K562 (cell line): ENCODE measurements around the gene FUBP3. TPM values are rescaled to one million over a fixed set of nuclear protein-coding genes. Genes with fewer than 3 reads are reported as not detected.
A peak's percentile ranks its signal among the peaks of the same experiment; 100 is the strongest.

ENCODE experiments used
- CHCHD3 ChIP-seq: fragments of 250-450 bp; sonication (Bioruptor Pico); IDR thresholded peaks from 2 replicates; pipeline ENCODE4 v2.1.2; 2022; ENCODE audit warnings: mild to moderate bottlenecking
- CREB1 ChIP-seq, 2 experiments: sonication (generic) in 1 of 2; formaldehyde crosslinking in 1 of 2; IDR thresholded peaks; 2 replicates each; pipeline versions ENCODE4 v1.6.1 to v1.8.0; 2012 to 2022; ENCODE audit warnings: inconsistent platforms in 1 of 2, mild to moderate bottlenecking in 1 of 2, missing genetic modification reagents in 1 of 2, moderate library complexity in 1 of 2
- EZH2 ChIP-seq: IDR thresholded peaks from 2 replicates; pipeline ENCODE4 v1.6.1; 2012; ENCODE audit warnings: low read depth, mild to moderate bottlenecking, inconsistent platforms, low read length, borderline replicate concordance
- FOXA1 ChIP-seq: fragments of 450-650 bp; IDR thresholded peaks from 2 replicates; pipeline ENCODE4 v1.6.1; 2016; ENCODE audit warnings: mild to moderate bottlenecking, borderline replicate concordance
- NR3C1 ChIP-seq: sonication (generic); formaldehyde crosslinking; IDR thresholded peaks from 2 replicates; pipeline ENCODE4 v1.8.1; 2022; ENCODE audit warnings: missing genetic modification reagents
- RFX7 ChIP-seq: fragments of 250-450 bp; sonication (Bioruptor Pico); IDR thresholded peaks from 2 replicates; pipeline ENCODE4 v1.5.1; 2021; ENCODE audit warnings: mild to moderate bottlenecking
- SAFB ChIP-seq: fragments of 200-400 bp; formaldehyde crosslinking; IDR thresholded peaks from 2 replicates; pipeline ENCODE4 v1.6.1; 2017; ENCODE audit warnings: low read depth, low read length, borderline replicate concordance
- XRCC3 ChIP-seq: fragments of 450-650 bp; IDR thresholded peaks from 2 replicates; pipeline ENCODE4 v1.6.1; 2017; ENCODE audit warnings: mild to moderate bottlenecking, moderate library complexity
- XRCC4 ChIP-seq: IDR thresholded peaks from one replicate; pipeline ENCODE4 v1.6.1; 2011; ENCODE audit not compliant: insufficient read depth, insufficient read length; ENCODE audit errors: extremely low read depth
- XRCC5 ChIP-seq: fragments of 200-400 bp; formaldehyde crosslinking; IDR thresholded peaks from 2 replicates; pipeline ENCODE4 v1.6.1; 2017; ENCODE audit warnings: low read depth, mild to moderate bottlenecking, low read length
- ZKSCAN8 ChIP-seq: fragments of 200-800 bp; sonication (Bioruptor generic); IDR thresholded peaks from 2 replicates; pipeline ENCODE4 v1.6.1; 2016; ENCODE audit warnings: missing genetic modification characterization, missing compliant biosample characterization
- ZNF24 ChIP-seq: fragments of 450-650 bp; IDR thresholded peaks from 2 replicates; pipeline ENCODE4 v1.6.1; 2016
- ZNF589 ChIP-seq: fragments of 200-800 bp; sonication (Bioruptor generic); IDR thresholded peaks from 2 replicates; pipeline ENCODE4 v1.6.1; 2016; ENCODE audit warnings: low read depth, missing genetic modification characterization, missing compliant biosample characterization
- polyA plus RNA-seq, 8 experiments: library from polyadenylated mRNA; depleted of rRNA in 4 of 8; stranded (reverse) in 5 of 8; unstranded in 3 of 8; fragments of >200 nt; fragmentation: Nextera tagmentation in 2 of 8; fragmentation: Illumina TruSeq in 1 of 8; extraction: Ambion mirVana in 2 of 8; extraction: Trizol in 1 of 8; gene quantifications; 2 replicates each; pipeline versions ENCODE4 v1.2.1 to v1.2.3, GENCODE V29; 2011 to 2014; ENCODE audit warnings: inconsistent platforms in 1 of 8, missing spikeins in 1 of 8
- total RNA-seq, 7 experiments: library from RNA; depleted of rRNA in 6 of 7; stranded (reverse); fragments of >200 nt in 6 of 7; fragmentation: Illumina TruSeq in 2 of 7; extraction: Trizol in 2 of 7; gene quantifications; 2 replicates each; pipeline versions ENCODE4 v1.2.1 to v1.2.3, GENCODE V29; 2011 to 2021; ENCODE audit warnings: low replicate concordance in 1 of 7
- TF ChIP-seq, protein P1 (sequence below): fragments of 450-650 bp; IDR thresholded peaks from 2 replicates; pipeline ENCODE4 v1.7.0; 2016; ENCODE audit warnings: borderline replicate concordance
- TF ChIP-seq, protein P2 (sequence below): fragments of 250-450 bp; sonication (Bioruptor Pico); IDR thresholded peaks from 2 replicates; pipeline ENCODE4 v1.8.0; 2021; ENCODE audit warnings: moderate library complexity, mild to moderate bottlenecking, inconsistent platforms
- TF ChIP-seq, protein P3 (sequence below): fragments of 250-450 bp; sonication (Bioruptor Pico); IDR thresholded peaks from 2 replicates; pipeline ENCODE4 v1.5.0; 2021
- TF ChIP-seq, protein P4 (sequence below): fragments of 450-650 bp; formaldehyde crosslinking; IDR thresholded peaks from 2 replicates; pipeline ENCODE4 v1.4.0; 2020; ENCODE audit warnings: mild to moderate bottlenecking, moderate library complexity
- TF ChIP-seq, protein P5 (sequence below): sonication (generic); formaldehyde crosslinking; IDR thresholded peaks from 2 replicates; pipeline ENCODE4 v1.8.0; 2023; ENCODE audit warnings: mild to moderate bottlenecking, missing genetic modification reagents

The FUBP3 gene
- total and polyA plus RNA-seq, 9 of the 15 experiments (the other 6 are each of a cell fraction or from before 2014, with no cell fraction given) = 3.0 to 64.0 (median 48.1) TPM

DNA sequence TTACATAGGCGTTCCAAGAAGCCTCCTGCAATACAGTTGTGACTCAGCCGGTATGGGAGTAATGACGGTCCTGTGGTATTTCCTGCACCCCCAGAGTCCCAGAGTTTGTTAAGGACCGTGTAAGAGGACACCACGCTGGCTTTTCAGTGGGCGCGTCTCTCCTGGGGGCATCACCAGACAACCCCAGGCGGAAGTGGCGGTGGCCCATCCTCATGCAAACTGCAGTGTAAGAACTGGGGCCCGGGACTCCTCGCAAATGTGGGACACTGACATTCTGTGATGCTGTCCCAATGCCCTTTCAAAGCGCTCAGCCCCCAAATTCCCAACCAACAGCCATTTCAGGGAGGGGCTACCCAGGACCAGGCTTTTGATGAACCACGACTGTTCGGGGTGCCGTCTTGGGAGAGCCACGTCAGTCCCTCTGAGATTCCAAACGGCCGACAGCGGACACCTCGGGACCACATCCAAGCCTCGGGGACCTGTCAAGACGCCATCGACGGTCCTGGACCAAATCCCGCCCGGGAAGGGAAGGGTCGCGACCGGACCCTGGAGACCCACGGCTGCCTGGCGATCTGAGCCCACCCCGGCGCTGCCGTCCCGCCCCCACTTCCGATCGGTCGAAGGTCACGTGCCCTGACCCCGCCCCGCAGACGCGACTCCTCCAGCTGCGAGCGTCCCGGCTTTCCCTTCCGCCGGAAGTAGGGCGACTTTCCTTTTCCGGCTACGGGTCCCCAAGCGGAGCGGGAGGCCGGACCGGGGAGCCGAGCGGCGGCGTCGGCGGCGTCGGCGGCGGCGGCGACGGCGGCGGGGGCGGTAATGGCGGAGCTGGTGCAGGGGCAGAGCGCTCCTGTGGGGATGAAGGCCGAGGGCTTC is at the start of gene FUBP3 (continued):
- TF ChIP-seq, protein P1, sequence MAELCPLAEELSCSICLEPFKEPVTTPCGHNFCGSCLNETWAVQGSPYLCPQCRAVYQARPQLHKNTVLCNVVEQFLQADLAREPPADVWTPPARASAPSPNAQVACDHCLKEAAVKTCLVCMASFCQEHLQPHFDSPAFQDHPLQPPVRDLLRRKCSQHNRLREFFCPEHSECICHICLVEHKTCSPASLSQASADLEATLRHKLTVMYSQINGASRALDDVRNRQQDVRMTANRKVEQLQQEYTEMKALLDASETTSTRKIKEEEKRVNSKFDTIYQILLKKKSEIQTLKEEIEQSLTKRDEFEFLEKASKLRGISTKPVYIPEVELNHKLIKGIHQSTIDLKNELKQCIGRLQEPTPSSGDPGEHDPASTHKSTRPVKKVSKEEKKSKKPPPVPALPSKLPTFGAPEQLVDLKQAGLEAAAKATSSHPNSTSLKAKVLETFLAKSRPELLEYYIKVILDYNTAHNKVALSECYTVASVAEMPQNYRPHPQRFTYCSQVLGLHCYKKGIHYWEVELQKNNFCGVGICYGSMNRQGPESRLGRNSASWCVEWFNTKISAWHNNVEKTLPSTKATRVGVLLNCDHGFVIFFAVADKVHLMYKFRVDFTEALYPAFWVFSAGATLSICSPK = no peak
- TF ChIP-seq CREB1 (IDR thresholded peaks at IDR 0.05) = peak; percentile 38; the same call in 1 of the 2 replicates
- TF ChIP-seq CREB1 (CRISPR knock-in tag; IDR thresholded peaks at IDR 0.05) = peak; percentile 77
- no peak for TF ChIP-seq SAFB
- TF ChIP-seq XRCC3 = no peak
- no peak for TF ChIP-seq XRCC4
- no peak for TF ChIP-seq ZNF589 (CRISPR knock-in tag)
- TF ChIP-seq ZNF24 = no peak
- TF ChIP-seq FOXA1 = no peak
- TF ChIP-seq, protein P2, sequence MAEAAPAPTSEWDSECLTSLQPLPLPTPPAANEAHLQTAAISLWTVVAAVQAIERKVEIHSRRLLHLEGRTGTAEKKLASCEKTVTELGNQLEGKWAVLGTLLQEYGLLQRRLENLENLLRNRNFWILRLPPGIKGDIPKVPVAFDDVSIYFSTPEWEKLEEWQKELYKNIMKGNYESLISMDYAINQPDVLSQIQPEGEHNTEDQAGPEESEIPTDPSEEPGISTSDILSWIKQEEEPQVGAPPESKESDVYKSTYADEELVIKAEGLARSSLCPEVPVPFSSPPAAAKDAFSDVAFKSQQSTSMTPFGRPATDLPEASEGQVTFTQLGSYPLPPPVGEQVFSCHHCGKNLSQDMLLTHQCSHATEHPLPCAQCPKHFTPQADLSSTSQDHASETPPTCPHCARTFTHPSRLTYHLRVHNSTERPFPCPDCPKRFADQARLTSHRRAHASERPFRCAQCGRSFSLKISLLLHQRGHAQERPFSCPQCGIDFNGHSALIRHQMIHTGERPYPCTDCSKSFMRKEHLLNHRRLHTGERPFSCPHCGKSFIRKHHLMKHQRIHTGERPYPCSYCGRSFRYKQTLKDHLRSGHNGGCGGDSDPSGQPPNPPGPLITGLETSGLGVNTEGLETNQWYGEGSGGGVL (CRISPR knock-in tag) = no peak
- no peak for TF ChIP-seq RFX7 (CRISPR knock-in tag)
- TF ChIP-seq CHCHD3 (CRISPR knock-in tag) = no peak
- TF ChIP-seq, protein P3, sequence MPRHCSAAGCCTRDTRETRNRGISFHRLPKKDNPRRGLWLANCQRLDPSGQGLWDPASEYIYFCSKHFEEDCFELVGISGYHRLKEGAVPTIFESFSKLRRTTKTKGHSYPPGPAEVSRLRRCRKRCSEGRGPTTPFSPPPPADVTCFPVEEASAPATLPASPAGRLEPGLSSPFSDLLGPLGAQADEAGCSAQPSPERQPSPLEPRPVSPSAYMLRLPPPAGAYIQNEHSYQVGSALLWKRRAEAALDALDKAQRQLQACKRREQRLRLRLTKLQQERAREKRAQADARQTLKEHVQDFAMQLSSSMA = no peak
- no peak for TF ChIP-seq ZKSCAN8 (CRISPR knock-in tag)
- TF ChIP-seq XRCC5 = no peak
- no peak for TF ChIP-seq NR3C1 (CRISPR knock-in tag)
- TF ChIP-seq, protein P4, sequence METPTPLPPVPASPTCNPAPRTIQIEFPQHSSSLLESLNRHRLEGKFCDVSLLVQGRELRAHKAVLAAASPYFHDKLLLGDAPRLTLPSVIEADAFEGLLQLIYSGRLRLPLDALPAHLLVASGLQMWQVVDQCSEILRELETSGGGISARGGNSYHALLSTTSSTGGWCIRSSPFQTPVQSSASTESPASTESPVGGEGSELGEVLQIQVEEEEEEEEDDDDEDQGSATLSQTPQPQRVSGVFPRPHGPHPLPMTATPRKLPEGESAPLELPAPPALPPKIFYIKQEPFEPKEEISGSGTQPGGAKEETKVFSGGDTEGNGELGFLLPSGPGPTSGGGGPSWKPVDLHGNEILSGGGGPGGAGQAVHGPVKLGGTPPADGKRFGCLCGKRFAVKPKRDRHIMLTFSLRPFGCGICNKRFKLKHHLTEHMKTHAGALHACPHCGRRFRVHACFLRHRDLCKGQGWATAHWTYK (CRISPR knock-in tag) = no peak
- TF ChIP-seq EZH2 = no peak
- TF ChIP-seq, protein P5, sequence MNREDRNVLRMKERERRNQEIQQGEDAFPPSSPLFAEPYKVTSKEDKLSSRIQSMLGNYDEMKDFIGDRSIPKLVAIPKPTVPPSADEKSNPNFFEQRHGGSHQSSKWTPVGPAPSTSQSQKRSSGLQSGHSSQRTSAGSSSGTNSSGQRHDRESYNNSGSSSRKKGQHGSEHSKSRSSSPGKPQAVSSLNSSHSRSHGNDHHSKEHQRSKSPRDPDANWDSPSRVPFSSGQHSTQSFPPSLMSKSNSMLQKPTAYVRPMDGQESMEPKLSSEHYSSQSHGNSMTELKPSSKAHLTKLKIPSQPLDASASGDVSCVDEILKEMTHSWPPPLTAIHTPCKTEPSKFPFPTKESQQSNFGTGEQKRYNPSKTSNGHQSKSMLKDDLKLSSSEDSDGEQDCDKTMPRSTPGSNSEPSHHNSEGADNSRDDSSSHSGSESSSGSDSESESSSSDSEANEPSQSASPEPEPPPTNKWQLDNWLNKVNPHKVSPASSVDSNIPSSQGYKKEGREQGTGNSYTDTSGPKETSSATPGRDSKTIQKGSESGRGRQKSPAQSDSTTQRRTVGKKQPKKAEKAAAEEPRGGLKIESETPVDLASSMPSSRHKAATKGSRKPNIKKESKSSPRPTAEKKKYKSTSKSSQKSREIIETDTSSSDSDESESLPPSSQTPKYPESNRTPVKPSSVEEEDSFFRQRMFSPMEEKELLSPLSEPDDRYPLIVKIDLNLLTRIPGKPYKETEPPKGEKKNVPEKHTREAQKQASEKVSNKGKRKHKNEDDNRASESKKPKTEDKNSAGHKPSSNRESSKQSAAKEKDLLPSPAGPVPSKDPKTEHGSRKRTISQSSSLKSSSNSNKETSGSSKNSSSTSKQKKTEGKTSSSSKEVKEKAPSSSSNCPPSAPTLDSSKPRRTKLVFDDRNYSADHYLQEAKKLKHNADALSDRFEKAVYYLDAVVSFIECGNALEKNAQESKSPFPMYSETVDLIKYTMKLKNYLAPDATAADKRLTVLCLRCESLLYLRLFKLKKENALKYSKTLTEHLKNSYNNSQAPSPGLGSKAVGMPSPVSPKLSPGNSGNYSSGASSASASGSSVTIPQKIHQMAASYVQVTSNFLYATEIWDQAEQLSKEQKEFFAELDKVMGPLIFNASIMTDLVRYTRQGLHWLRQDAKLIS = peak; percentile 43; the same call in 1 of the 2 replicates
